GM12878 (cell line): ENCODE measurements around the gene AMBRA1. TPM values are rescaled to one million over a fixed set of nuclear protein-coding genes. Genes with fewer than 3 reads are reported as not detected.

Experiments used
- ATAC-seq: fragments of 200-7000 bp; cut with Tn5 transposase; 3 replicates; pipeline ENCODE4 v1.9.1; 2020; ENCODE audit warnings: mild to moderate bottlenecking, moderate library complexity
- BruUV-seq: library from RNA; stranded (reverse); fragments of 400-500 nt; replicated peaks from 2 replicates; lab custom pipeline; 2021; lab: Mats Ljungman, UMichigan
- CTCF ChIA-PET: fragments of 300-600 bp; sonication (Branson Sonifier 250); formaldehyde crosslinking; extraction: SDS; loops from one replicate; lab custom pipeline; 2021; ENCODE audit warnings: inconsistent platforms; lab: Yijun Ruan, JAX
- POLR2A ChIA-PET: fragments of 350-600 bp; formaldehyde crosslinking; extraction: SDS; loops from one replicate; lab custom pipeline; 2021; ENCODE audit warnings: inconsistent platforms; lab: Charles Lee
- RAD21 ChIA-PET: fragments of 300-600 bp; sonication (Branson Sonifier 250); formaldehyde crosslinking; loops from one replicate; lab custom pipeline; 2023; ENCODE audit warnings: antibody characterized with exemption; ENCODE audit not compliant: unreplicated experiment; lab: Charles Lee
- SMC1A ChIA-PET: fragments of 300-600 bp; sonication (Branson Sonifier 250); formaldehyde crosslinking; loops from one replicate; lab custom pipeline; 2023; ENCODE audit not compliant: unreplicated experiment, uncharacterized antibody; lab: Charles Lee
- DNase-seq: peaks from one replicate; pipeline ENCODE4 v3.0.0-alpha.2; 2011; ENCODE audit warnings: low read depth, low spot score
- FAIRE-seq: peaks from 3 replicates; lab custom pipeline; 2011; peaks lifted over from hg19 to GRCh38; lab: Jason Lieb, UNC
- H2AFZ ChIP-seq: 2 replicates; pipeline ENCODE4 v1.6.0; 2011; ENCODE audit warnings: low read depth, low read length, control low read depth; ENCODE audit not compliant: control insufficient read depth
- H3K27ac ChIP-seq: 2 replicates; pipeline ENCODE4 v1.5.1; 2011; ENCODE audit warnings: control low read depth; ENCODE audit not compliant: control insufficient read depth, insufficient read depth
- H3K27me3 ChIP-seq, 2 experiments: replicated peaks in 1 of 2; 2 replicates each; pipeline versions ENCODE4 v1.6.0 to v1.6.1; 2011; ENCODE audit warnings: low read length in 1 of 2; ENCODE audit not compliant: control insufficient read depth in 2 of 2, insufficient read depth in 2 of 2
- H3K36me3 ChIP-seq, 2 experiments: 2 replicates each; pipeline ENCODE4 v1.5.1; 2011; ENCODE audit warnings: low read length in 1 of 2; ENCODE audit not compliant: control insufficient read depth in 2 of 2, insufficient read depth in 2 of 2
- H3K4me1 ChIP-seq: 2 replicates; pipeline ENCODE4 v1.6.1; 2011; ENCODE audit warnings: mild to moderate bottlenecking, low read length, moderate library complexity, mixed read lengths; ENCODE audit not compliant: control insufficient read depth, insufficient read depth
- H3K4me2 ChIP-seq: 2 replicates; pipeline ENCODE4 v1.6.0; 2011; ENCODE audit warnings: control low read depth; ENCODE audit not compliant: control insufficient read depth, insufficient read depth
- H3K4me3 ChIP-seq: fragments of 200-600 bp; sonication (generic); 2 replicates; pipeline ENCODE4 v1.5.1; 2016
- H3K79me2 ChIP-seq: 2 replicates; pipeline ENCODE4 v1.6.0; 2011; ENCODE audit warnings: low read length; ENCODE audit not compliant: control insufficient read depth, insufficient read depth
- H3K9ac ChIP-seq: 2 replicates; pipeline ENCODE4 v1.8.0; 2011; ENCODE audit warnings: low read length, control low read depth, mixed read lengths; ENCODE audit not compliant: control insufficient read depth, insufficient read depth
- H3K9me3 ChIP-seq: replicated peaks from 3 replicates; pipeline ENCODE4 v1.5.1; 2011; ENCODE audit warnings: mild to moderate bottlenecking, low read length; ENCODE audit not compliant: control insufficient read depth, insufficient read depth
- H4K20me1 ChIP-seq: 2 replicates; pipeline ENCODE4 v1.6.0; 2011; ENCODE audit not compliant: control insufficient read depth, insufficient read depth
- ETV6 ChIP-seq, 2 experiments: fragments of 450-650 bp in 1 of 2; IDR thresholded peaks in 1 of 2; conservative IDR thresholded peaks in 1 of 2; 2 replicates each; pipeline ENCODE4 v1.6.1; 2014; ENCODE audit warnings: antibody characterized with exemption in 1 of 2, borderline replicate concordance in 1 of 2, low read depth in 1 of 2, mild to moderate bottlenecking in 1 of 2, moderate library complexity in 1 of 2
- GATAD2B ChIP-seq: fragments of 450-650 bp; conservative IDR thresholded peaks from 2 replicates; pipeline ENCODE4 v1.6.1; 2017; ENCODE audit warnings: low read depth, mild to moderate bottlenecking, moderate library complexity
- IKZF2 ChIP-seq, 2 experiments: fragments of 450-650 bp; IDR thresholded peaks; 2 replicates each; pipeline ENCODE4 v1.6.1; 2017; ENCODE audit warnings: mild to moderate bottlenecking in 2 of 2, moderate library complexity in 2 of 2
- IRF4 ChIP-seq: IDR thresholded peaks from 2 replicates; pipeline ENCODE4 v1.6.1; 2011; ENCODE audit warnings: low read depth, low read length
- JUND ChIP-seq: IDR thresholded peaks from 2 replicates; pipeline ENCODE4 v1.6.1; 2012; ENCODE audit warnings: low read depth, mild to moderate bottlenecking, low read length, improper control_type of control experiment, moderate library complexity
- NFYB ChIP-seq: IDR thresholded peaks from 2 replicates; pipeline ENCODE4 v1.6.1; 2011; ENCODE audit warnings: low read depth, mild to moderate bottlenecking, low read length, improper control_type of control experiment, moderate library complexity; ENCODE audit not compliant: insufficient read depth
- RB1 ChIP-seq: fragments of 450-650 bp; formaldehyde crosslinking; IDR thresholded peaks from 2 replicates; pipeline ENCODE4 v1.6.1; 2017; ENCODE audit warnings: mild to moderate bottlenecking, borderline replicate concordance
- STAT1 ChIP-seq: fragments of 450-650 bp; conservative IDR thresholded peaks from 2 replicates; pipeline ENCODE4 v1.6.1; 2014; ENCODE audit warnings: antibody characterized with exemption, mild to moderate bottlenecking
- WGBS: methylation state at CpG from one replicate; pipeline ENCODE4 v1.1.6; 2016; ENCODE audit warnings: low lambda C conversion rate; ENCODE audit not compliant: insufficient replicate concordance, insufficient coverage; ENCODE audit errors: missing lambda C conversion rate; 5-methylcytosine and 5-hydroxymethylcytosine counted together
- in situ Hi-C: fragments of 300-500 bp; cut with MboI; formaldehyde crosslinking; loops from 9 replicates; pipeline ENCODE4 v1.14.3; 2018; ENCODE audit warnings: mixed read lengths
- intact Hi-C: fragments of 100-400 bp; cut with micrococcal nuclease; formaldehyde crosslinking; loops from one replicate; pipeline ENCODE4 v1.14.2; 2022; ENCODE audit not compliant: unreplicated experiment
- polyA plus RNA-seq, 11 experiments: library from polyadenylated mRNA; depleted of rRNA in 4 of 11; unstranded in 6 of 11; stranded (reverse) in 5 of 11; fragments of >200 nt; fragmentation: Nextera tagmentation in 4 of 11; fragmentation: Illumina TruSeq in 1 of 11; extraction: Ambion mirVana in 4 of 11; extraction: Trizol in 1 of 11; gene quantifications; 1 replicate in 1 of 11; 2 replicates in 10 of 11; pipeline versions ENCODE4 v1.2.1 to v1.2.3, GENCODE V29; 2011 to 2016; ENCODE audit warnings: inconsistent platforms in 2 of 11, missing spikeins in 2 of 11, low read depth in 1 of 11
- total RNA-seq, 4 experiments: library from RNA; depleted of rRNA in 3 of 4; stranded (reverse); fragments of >200 nt in 3 of 4; fragmentation: Illumina TruSeq in 1 of 4; extraction: Trizol in 1 of 4; gene quantifications; 2 replicates each; pipeline versions ENCODE4 v1.2.1 to v1.2.3, GENCODE V29; 2013 to 2021

AMBRA1 gene
- total and polyA plus RNA-seq, 10 of the 15 experiments (the other 5 are each of a cell fraction or from before 2014, with no cell fraction given), result 0.57 to 34.3 (median 13.7) TPM

- no peak for TF ChIP-seq RB1
- TF ChIP-seq JUND, result no peak
- TF ChIP-seq IKZF2 (IDR thresholded peaks at IDR 0.05), result peak in 1 of 2 experiments; percentile 6; a peak in 1 of 4 replicates
- TF ChIP-seq ETV6 (conservative IDR thresholded peaks at IDR 0.05 in 1 of 2, IDR thresholded peaks at IDR 0.05 in 1 of 2; ENCODE audit: borderline replicate concordance in 1 of 2, low read depth in 1 of 2), result peak in 1 of 2 experiments; percentile 35; a peak in 1 of 4 replicates
- TF ChIP-seq NFYB, result no peak
- TF ChIP-seq GATAD2B, result no peak
- 0 out of 2 replicates have a peak, but pooled peaks have one; percentile 50 for TF ChIP-seq IRF4
- TF ChIP-seq STAT1, result no peak
These were observed 33.4 kb downstream of the AMBRA1 start (continued) for GRCh38 chr11:46560300-46560991.

DNA sequence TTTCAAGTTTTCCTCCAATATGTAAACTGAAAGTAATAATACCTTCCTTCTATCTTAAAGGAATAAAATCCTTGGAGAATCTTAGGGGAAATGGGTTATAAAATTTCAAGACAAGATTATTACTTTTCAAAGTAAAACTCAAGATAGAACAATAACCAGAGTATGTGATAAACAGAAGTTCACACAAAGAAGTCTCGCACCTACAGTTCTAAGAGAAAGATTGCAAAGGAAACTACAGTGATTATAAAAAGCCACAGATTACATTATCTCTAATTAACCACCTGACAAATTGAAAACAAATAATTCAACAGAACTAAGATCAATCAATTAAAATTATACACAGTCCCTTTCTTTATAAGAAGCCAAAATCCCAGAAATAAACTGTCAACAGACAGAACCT, 34.0 kb downstream of the AMBRA1 start:
- H2AFZ ChIP-seq, result peak overlapping the region; percentile 46; the same call in 1 of the 2 replicates
- peaks cover 70% of the 10 kb centered on the region for H3K79me2 ChIP-seq
- H3K4me1 ChIP-seq, result peaks cover 11% of the 10 kb centered on the region
- no peaks in the 10 kb centered on the region for H3K36me3 ChIP-seq
- SMC1A ChIA-PET, result interaction anchor here (1.0 to 5.4 kb wide), 9 partner anchors 11 to 141 kb away, joined by 3 to 34 read pairs (median 7); partner anchors contain the start of genes AMBRA1, ARHGAP1, ATG13 and HARBI1
- no TSS peak for BruUV-seq
- FAIRE-seq (no peak), DNase-seq (no peak), ATAC-seq (no peak)
- H3K27ac ChIP-seq, result peak overlapping the region; percentile 66
- H3K4me2 ChIP-seq, result peak overlapping the region; percentile 85
- H3K27me3 ChIP-seq, result no peaks in the 10 kb centered on the region
- H3K9ac ChIP-seq, result peak overlapping the region; percentile 61; the same call in 1 of the 2 replicates
- no peaks in the 10 kb centered on the region for H3K9me3 ChIP-seq
- no peaks in the 10 kb centered on the region for H4K20me1 ChIP-seq
- 100% methylated on average over 1 of the region's 1 CpG for WGBS
- CTCF ChIA-PET, result interaction anchor here (1.6 to 3.9 kb wide), 3 partner anchors 31 to 77 kb away, joined by 4 to 29 read pairs (median 12); partner anchors contain the start of genes ATG13 and HARBI1
- RAD21 ChIA-PET, result interaction anchor here (0.9 to 1.8 kb wide), 5 partner anchors 31 to 83 kb away, joined by 3 to 11 read pairs (median 6); partner anchors contain the start of gene AMBRA1
- no peak for TF ChIP-seq ETV6 (conservative IDR thresholded peaks at IDR 0.05 in 1 of 2, IDR thresholded peaks at IDR 0.05 in 1 of 2; ENCODE audit: borderline replicate concordance in 1 of 2, low read depth in 1 of 2)
- H3K4me3 ChIP-seq, result peak overlapping the region; percentile 64; the same call in 1 of the 2 replicates
- in situ Hi-C loops (no loop called here), intact Hi-C loops (no loop called here)
- POLR2A ChIA-PET, result interaction anchor here (1.0 to 2.7 kb wide), 5 partner anchors 9 to 140 kb away, joined by 3 to 11 read pairs (median 4); partner anchors contain the start of genes ATG13 and HARBI1
